SW 1271 (cell line): Measurements from ENCODE around the gene KCNQ4.

Experiments
- DNase-seq, 2 experiments: peaks; one replicate each; lab custom pipeline; 2025; lab: John Stamatoyannopoulos, UW

KCNQ4 gene

DNA sequence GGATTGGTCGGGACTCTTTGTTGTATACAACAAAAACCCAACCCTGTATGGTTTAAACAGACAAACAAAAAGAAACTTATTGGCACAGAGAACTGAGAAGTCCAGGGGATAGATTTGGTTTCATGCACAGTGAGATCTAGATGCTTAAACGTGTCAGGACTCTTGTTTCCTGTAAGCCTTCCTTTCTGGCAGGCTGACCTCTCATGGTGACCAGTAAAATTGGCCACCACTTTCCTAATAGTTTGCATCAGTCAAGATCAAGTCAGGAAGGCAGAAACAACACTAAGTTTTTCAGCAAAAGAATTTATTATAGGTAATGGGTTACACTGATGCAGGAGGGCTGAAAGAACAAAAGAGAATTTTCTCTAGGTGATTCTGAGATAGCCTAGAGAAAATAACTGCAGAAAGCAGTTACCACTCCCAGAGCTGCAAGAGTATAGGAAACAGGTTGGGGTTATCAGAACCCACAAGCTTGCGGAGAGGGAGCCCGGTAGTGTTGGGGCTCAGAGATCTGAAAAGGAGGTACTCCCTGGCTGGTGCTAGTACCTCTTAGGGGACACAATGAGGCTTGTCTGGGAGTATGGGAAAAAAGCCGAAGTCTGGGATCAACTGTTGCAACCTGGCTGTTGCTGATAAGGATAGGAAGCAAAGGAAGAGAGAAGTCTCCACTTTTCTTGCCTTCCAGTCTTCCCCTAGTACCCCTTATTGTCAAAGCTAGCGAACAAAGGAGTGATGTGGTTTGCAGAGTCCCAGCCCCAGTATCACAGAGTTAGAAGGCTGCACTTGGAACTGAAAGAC, 57.1 kb downstream of the KCNQ4 start:
- DNase-seq, result no peak

DNA sequence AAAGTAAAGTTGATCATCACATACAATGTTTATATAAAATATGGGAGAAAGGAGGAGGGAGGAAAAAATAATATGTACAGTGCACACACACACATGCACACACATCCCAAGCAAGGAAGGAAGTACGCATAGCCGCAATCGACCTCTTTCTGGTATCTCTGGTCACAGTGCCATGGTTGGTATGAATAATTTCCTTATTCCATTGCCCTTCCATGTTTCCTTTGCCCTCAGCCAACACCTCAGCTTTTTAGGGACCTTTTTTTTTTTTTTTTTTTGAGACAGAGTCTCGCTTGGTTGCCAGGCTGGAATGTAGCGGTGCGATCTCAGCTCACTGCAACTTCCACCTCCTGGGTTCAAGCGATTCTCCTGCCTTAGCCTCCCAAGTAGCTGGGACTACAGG, 58.0 kb downstream of the KCNQ4 start:
- DNase-seq, result no peak

DNA sequence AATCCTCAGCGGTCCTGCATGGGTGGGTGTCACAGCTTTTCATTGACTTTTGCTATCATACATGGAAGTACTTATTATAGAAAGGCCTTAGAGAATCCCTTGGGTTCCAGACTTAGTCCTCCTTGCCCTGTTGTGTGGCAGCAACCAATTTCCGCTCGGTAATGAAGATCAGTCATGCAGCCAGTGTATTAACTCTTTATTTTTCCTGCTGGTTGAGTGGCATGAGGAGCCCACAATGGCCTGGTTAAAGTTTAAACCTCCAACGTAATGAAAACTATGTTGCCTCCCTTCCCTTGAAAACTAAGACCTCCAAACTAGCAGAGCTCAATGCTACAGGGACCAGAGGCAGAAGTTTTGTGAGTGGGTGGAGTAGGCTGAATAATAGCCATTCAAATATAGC, 58.6 kb downstream of the KCNQ4 start:
- no peak for DNase-seq

DNA sequence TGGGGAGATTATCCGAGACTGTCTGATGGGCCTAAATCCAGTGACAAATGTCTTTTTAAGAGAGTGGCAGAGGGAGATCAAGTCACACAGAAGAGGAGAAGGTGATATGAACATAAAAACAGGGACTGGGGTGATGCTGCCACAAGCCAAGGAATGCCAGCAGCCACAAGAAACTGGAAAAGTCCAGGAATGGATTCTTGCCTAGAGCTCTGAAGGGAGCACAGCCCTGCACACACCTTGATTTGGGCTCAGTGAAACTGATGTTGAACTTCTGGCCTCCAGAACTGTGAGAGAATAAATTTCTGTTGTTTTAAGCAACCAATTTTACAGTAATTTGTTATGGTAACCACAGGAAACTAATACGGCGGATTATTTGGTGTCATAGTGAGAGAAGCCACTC, 59.1 kb downstream of the KCNQ4 start:
- DNase-seq, result no peak

DNA sequence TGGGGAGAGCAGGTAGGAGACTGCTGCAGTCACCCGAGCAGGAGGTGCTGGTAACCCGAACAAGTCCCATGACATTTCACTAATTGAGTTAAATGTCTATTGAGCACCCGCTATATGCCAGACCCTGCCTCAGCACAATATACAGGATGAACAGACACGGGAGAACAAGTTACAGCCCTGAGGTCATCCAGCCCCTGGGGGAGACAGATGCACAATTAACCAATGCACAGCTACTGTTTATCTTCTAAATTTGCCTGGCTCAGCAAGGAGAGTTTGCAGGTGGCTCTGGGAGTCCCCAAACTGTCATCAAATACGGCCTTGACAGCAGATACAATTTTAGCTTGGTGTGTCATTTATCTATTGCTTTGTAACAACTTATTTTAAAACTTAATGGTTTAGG, 60.5 kb downstream of the KCNQ4 start:
- no peak for DNase-seq

DNA sequence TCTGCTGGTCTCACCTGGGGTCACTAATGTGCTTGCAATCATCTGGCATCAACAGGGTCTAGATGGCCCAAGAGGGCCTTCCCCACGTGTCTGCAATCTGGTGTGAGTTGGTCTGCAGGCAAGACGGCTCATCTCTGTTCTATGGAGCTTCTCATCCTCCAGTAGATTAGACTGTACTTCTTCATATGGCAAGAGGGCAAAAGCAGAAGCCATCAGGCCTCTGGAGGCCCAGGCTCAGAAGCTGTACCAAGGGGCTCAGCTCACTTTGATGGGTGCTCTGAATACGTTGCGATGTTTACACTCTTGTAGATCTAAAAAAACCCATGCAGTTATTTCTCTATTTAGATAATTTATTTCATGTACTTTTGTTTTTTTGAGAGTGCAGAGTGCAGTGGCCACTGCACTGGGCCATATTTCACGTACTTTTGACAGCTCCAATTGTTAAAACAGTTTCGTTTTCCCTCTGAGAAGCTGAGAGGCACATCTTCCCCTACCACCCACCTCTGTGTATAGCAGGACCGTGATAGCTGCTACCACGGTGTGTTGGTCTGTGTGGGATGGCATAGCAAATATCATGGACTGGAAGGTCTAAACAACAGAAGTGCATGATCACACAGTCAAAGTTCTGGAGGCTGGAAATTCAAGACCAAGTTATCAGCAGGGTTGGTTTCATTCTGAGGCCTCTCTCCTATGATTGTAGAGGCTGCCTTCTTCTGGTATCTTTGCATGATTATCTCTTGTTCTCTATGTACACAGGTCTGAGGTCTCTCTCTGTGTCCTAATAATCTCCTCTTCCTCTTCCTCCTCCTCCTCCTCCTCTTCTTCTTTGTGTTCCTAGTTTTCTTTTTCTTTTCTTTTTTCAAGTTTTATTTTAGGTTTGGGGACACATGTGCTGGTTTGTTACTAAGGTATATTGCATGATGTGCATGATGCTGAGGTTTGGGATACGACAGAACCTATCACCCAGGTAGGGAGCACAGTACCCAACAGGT, 61.6 kb downstream of the KCNQ4 start:
- DNase-seq, result no peak

DNA sequence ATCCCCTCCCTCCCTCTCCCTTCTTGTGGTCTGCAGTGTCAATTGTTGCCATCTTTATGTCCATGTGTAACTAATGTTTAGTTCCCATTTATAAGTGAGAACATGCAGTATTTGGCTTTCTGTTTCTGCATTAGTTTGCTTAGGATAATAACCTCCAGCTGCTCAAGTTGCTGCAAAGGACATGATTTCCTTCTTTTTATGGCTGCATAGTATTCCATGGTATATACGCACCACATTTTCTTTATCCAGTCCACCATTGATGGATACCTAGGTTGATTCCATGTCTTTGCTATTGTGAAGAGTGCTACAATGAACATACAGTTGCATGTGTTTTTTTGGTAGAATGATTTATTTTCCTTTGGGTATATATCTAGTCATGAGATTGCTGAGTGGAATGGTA, 62.3 kb downstream of the KCNQ4 start:
- no peak for DNase-seq

DNA sequence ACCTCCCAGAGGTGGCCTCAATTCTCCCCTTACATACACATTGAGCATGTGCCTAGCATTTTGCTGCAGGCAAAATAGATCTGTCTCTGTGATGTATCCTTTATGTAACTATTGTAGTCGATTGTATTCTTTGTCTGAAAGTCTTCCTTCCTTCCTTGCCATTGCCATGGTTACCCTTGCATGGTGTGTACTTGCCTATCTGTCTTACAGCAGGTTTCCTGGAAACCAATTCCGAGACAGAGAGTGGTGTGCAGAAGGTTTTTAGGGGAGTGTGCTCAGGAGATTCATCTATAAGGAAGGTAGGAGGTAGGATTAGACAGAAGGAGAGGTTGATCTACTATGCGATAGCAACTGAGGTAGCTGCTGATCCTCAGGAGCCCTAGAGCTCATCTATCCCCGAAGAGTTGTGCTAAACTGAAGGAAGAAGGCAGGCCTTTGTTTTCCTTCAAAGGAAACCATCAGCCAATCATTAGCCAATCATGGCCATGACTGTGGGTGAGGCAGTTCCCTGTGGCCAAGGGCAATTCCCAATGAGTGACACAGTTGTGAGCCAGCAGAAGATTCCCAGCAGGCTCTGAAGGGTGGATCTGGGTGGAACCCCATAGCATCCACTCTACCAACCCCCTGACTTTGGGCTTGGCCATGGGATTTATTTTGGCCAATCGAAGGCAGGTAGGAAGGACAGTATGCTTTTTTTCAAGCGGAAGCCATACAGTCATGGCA, 63.6 kb downstream of the KCNQ4 start:
- DNase-seq, result no peak

DNA sequence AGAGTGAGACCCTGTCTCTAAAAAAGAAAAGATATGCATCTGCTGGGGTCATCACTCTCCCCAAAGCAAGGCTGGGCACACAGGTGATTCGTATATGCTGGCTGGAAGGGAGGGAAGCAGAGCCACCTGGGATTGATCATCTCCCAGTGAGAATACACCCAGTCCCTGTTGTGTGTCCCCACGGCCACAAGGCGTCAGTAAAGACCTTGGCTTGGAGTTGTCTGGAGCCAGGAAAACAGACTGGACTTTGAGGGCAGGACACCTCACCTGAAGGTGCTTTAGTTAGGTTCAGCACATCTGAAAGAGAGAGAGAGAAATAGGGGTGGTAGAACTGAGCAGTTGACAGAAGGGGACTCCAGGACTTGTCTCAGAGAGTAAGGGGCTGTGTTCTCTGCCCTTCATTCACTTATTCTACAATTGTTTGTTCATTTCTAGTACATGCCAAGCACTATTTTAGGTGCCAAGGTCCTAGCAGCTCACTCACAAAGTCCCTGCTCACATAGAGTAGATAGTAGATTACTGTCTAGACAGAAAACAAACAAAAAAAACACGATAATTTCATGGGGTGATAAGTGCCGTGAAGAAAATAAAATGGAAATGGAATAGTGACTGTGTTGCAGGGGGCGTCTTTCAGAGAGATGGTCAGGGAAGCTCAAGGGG, 65.1 kb downstream of the KCNQ4 start:
- DNase-seq, result peak in 1 of 2 experiments; percentile 46

DNA sequence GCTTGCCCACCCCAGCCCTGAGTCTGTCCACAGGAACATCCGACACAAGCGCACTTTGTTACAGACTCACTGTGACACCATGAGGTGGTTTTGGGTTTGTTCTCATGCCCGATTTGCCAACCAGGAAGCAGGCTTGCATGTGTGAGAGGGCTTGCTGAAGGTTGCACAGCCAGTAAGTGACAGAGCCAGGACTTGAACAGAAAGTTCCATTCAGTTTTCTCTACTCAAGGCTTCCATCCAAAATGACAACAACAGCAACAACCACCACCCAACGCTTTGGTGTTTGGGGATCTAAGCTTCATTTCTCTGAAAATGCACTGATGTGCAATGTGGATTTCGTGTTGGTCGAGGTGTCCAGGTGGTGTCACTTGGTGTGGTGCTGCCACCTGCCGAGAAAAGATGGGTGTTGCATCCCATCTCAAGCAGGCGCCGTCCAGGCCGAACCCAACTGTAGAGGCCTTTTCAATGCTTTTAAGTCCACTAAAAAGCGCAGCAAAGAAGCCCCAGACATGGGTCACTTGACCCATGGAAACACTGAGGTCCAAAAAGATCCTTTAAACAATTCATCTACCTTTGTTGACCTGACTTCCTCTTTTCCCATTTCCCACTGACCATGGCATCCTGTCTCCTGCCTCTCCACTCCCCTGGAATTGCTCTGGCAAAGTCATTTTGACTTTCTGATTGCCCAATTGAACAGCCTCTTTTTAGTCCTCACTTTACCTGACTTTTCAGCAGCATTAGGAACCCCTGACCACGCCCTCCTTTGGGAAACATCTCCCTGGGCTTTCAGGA, 66.4 kb downstream of the KCNQ4 start:
- DNase-seq, result peak in 1 of 2 experiments; percentile 35

DNA sequence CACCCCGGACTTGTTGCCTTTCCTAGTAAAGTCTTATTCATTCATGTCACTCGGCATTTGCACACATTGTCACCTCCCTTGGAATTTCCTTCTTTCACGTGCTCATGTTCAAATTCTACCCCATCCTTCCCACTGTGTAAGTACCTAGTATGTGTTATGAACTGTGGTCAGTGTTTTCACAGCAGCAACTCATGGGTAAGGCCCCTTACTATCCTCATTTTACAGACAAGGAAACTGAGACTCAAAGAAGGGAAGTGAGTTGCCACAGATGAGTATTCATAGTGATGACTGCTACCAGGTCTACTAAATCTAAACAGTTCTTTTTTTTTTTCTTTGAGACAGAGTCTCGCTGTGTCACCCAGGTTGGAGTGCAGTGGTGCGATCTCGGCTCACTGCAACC, 68.1 kb downstream of the KCNQ4 start:
- no peak for DNase-seq

DNA sequence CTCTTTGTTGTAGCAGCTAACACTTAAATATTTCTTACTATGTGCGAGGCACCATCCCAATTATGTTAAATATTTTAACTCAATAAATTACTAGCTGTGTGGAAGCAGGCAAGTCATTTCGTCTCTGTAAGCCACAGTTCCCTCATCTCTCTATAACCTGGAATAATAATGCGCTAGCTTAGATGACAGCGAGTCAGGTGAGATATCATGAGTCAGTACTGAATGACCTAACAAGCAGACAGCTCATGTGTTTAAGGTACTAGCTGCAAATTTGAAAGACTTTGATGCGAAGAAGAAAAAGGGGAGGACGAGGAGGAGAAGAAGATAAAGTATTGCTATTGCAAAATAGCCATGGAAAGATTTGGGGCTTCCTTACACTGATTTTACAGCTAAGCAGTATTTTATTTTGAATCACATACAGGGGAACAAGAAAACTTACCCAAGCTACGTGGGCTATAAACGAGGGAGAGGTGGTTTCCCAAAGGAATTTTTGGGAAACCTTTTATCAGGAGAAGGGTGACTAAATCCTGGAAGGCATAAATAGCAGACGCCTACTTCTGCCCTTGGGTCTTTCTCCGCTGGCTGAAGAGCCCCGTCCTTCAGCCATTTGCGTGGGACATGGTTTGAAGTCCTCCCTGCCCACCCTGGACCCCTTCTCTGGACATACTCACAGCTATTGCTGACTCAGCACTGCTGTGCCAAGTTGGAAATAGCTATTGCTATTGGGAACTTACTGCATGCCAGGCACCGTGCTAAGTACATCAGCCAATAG, 69.7 kb downstream of the KCNQ4 start:
- no peak for DNase-seq

DNA sequence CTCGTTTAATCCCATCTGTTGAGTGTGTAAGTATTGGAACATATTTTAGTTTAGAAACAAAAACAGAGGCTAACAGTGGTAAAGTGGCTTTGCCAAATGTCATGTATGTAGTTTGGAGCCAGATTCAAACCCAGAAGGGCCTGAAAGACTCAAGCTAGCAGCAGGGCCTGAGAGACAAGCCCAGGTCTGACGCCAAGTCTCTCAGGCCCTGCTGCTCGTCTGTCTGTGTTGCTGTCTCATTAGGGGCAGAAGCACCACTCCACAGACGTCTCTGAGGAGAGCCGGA, 70.2 kb downstream of the KCNQ4 start:
- DNase-seq, result no peak

DNA sequence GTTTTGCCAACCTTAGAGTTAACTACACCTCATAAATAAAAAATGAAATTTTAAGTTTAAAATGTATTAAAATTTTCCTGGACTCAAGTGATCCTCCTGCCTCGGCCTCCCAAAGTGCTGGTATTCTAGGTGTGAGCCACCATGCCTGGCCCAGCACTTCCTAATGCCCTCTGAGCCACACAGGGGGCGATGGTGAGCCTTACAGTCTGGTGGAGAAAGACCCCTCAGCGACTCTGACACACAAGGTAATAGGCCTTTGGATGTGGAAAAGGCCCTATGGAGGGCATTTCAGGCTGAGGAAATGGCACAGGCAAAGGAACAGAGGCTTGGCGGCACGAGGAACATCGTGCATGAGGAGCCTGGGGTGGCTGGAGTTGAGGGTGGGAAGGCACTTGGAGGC, 71.9 kb downstream of the KCNQ4 start:
- DNase-seq, result no peak

DNA sequence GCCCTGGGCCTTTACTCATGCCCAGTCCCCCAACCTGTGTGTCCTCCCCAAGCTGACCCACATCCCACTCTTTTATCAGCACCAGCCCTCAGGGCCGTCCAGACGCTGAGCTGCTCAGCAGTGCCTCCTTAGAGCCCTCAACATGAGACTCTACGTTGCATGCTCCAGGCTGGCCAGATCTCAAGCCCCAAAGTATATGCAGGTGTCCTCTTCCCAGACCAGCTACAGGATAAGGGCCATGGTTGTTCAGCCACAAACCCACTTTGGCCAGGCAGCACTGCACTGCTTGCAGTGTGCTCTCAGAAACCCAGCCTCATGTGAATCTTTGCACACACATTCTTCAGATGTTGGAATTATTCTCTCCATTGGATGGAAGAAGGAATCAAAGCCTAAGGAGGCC, 72.5 kb downstream of the KCNQ4 start:
- no peak for DNase-seq

DNA sequence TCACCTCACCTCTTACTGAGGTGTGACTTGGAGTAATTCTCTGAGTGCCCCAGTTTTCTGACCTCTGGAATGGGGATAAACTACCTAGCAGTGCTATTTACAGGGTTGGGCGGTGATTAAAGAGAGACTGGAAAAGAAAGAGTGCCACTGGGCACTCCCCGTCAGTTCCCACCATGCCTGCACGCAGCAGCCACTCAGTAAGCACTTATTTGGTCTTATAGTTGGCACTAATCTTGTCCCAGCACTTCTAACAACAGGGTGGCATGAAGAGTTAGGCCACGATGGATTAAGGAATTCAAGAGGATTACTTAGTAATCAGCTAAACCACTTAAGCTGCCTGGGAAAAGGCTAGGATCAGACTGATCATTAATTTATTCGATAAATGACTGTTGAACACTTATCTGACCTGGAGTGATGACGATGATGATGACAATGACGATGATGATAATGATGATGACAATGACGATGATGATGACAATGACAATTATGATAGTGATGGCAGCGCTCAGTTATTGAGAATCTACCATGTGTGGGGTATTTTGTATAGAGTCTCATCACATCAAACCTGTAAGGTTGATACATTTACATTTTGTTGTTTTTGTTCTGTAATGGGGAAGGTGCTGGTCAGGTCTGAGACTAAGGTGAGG, 73.2 kb downstream of the KCNQ4 start:
- DNase-seq, result no peak

DNA sequence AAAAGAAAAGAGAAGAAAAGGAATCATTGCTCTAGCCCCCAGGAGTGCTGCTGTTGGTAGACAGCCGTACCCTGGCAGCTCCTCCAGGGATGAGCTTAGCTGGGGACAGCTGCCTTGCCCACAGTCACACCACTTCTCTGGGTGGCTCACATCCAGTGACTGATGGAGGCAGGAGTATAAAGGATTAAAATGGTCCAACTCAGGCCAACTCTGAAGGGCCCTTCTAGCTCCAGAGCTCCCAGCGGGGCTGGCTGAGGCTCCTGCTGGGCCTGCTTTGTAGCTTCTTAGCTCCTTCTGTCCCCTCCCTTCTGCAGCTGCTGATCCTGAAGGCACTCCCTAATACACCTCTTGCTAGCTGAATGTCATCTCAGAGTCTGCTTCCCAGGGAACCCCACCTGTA, 74.2 kb downstream of the KCNQ4 start:
- DNase-seq, result no peak

DNA sequence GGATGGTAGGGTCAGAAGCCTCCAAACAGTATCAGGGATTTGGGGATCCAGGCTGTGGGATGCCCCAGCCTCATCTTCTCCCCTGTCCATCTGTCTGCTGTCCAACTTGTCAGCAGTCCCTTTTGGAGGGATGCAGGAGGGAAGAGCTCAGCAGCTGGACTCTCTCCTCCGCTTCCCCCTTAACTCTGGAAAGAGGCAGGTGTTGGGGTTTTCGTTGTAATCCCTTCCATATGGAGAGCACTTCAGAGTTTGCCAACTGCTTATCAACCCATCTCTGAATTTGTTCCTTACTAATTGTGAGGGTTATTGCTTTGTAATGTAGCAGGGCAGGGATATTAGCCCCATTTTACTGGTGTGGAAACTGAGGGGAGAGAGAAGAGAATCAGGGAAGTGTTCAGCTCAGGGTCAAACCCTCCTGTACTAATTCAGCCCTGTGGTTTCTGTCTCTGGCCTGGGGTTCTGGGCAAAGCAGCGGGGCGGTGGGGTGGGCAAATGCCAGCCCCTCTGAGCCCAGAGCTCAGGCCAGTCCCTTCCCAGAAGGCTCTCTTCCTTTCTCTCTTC, 75.3 kb downstream of the KCNQ4 start:
- no peak for DNase-seq

DNA sequence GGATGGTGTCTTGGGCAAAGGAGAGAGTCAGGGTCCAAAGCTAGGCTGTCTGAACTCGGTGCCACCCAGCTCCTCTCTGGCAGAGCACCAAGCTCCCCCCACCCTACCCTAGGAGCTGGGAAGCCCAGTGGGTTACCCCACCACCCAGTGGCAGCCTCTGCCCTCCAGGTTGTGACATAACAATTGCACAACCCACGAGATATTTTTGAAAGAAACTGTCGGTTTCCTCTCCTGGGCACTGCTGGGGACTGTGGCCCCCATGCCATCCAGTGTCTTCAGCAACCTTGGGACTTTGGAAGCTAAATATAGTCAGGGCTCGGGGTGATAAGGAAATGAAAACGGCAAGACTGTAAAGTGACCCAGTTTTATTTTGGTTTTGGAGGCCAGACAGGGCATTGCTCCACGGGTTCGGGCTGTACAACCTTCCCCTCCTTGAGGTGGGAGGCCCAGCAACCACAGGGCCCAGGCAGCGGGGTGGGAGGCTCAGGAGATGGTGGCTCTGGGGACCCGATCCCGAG, 77.2 kb downstream of the KCNQ4 start:
- no peak for DNase-seq
